ENCODE data around the gene DUS3L. TPM values are rescaled to one million over a fixed set of nuclear protein-coding genes. Genes with fewer than 3 reads are reported as not detected.
A peak's percentile ranks its signal among the peaks of the same experiment; 100 is the strongest.

DUS3L gene
- total and polyA plus RNA-seq, 2 of the 8 experiments (the other 6 are each of a cell fraction or from before 2014, with no cell fraction given): 37.6 to 39.1 TPM

DNA sequence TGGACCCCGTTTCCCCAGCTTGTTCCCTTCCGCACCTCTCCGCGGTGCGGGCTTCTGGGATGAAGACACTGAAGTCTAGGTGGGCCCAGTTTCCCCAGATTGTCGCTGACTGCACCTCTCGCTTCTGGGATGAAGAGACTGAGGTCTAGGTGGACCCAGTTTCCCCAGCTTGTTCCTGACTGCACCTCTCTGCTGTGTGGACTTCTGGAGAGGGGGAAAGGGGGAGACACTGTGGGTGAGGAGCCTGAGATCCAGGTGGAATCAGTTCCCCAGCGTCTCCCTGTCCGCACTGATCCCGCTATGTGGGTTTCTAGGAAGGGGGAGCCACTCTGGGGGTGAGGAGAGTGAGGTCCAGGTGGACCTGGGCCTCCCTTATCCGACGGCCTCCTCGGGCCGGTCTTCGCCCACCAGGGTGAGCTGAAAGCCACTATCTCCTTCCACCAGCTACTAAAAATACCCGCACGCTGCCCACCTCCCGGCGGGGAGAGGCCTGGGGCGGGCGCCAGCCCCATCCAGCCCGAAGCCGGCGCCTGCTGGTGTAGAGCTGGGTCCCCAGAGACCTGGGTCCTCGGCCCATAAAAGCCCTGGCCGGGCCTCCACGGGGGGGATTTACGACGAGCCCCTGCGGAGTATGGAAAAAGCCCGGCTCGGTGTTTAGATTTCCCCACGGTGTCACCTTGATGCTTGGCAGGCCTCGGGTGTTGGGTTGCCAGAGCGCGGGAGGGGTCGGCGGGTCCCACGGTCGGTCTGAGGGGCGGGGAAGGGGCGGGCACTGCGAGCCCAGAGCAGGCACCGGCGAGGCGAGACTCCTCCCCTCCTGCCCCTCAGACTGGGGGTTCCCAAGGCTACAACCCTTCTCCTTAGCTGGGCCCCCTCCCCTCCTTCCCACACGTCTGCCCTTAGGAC is 38.0 kb upstream of the DUS3L start:
- Histone ChIP-seq H3K18ac (ENCODE audit: extremely low read depth, low read length) (peak overlapping the region; percentile 60; the same call in 1 of the 2 replicates), H3K27ac (ENCODE audit: low read depth, low read length) (peak overlapping the region; percentile 88), H3K79me1 (ENCODE audit: low read depth, low read length) (no peaks in the 10 kb centered on the region), H4K20me1 (replicated peaks in 1 of 2; ENCODE audit: control insufficient read depth in 1 of 2, insufficient read depth in 2 of 2, low read length in 2 of 2) (peaks cover 0 to 2% of the 10 kb centered on the region in 2 experiments), H3K4me2 (ENCODE audit: insufficient read depth in 1 of 2, low read depth in 2 of 2, low read length in 2 of 2) (peak overlapping the region; percentile 92 to 99), H2BK120ac (replicated peaks; ENCODE audit: low read depth, low read length) (no peak overlapping the region), H2AK5ac (ENCODE audit: low read depth, low read length) (peak overlapping the region; percentile 93; the same call in 1 of the 2 replicates), H2AFZ (ENCODE audit: low read length) (peak overlapping the region; percentile 3; the same call in 1 of the 2 replicates), H3K4me3 (ENCODE audit: extremely low read depth in 1 of 4, insufficient read depth in 2 of 4, low read depth in 3 of 4, low read length in 4 of 4) (peak overlapping the region; percentile 72 to 89 (median 76)), H2BK20ac (ENCODE audit: low read length) (no peak overlapping the region), H4K5ac (ENCODE audit: insufficient read length, low read depth, low read length) (peak overlapping the region; percentile 88), H3K27me3 (replicated peaks in 1 of 4; ENCODE audit: control insufficient read depth in 3 of 4, extremely low read depth in 1 of 4, insufficient read depth in 3 of 4, low read length in 3 of 4) (no peaks in the 10 kb centered on the region; a peak in 1 of 7 replicates), H2BK15ac (ENCODE audit: low read length) (no peak overlapping the region; the same call in 1 of the 2 replicates), H3K56ac (replicated peaks; ENCODE audit: insufficient read length, low read depth, low read length) (peak overlapping the region; percentile 83), H3K23ac (ENCODE audit: insufficient read length) (no peak overlapping the region), H3K23me2 (ENCODE audit: low read depth, low read length) (peaks cover 12% of the 10 kb centered on the region; the same call in 1 of the 2 replicates), H2BK5ac (ENCODE audit: low read depth, low read length) (peak overlapping the region; percentile 91; the same call in 1 of the 2 replicates), H2BK12ac (ENCODE audit: low read depth, low read length) (no peak overlapping the region), H4K8ac (ENCODE audit: extremely low read depth, insufficient read depth, low read length) (peak overlapping the region; percentile 97), H3K4me1 (replicated peaks in 1 of 4; ENCODE audit: control insufficient read depth in 3 of 4, insufficient read depth in 4 of 4, low read length in 3 of 4) (peaks cover 0 to 8% (median 6%) of the 10 kb centered on the region in 4 experiments; a peak in 6 of 7 replicates), H3K4ac (replicated peaks; ENCODE audit: insufficient read length, low read depth, low read length) (peak overlapping the region; percentile 88), H3K79me2 (ENCODE audit: control insufficient read depth in 1 of 2, insufficient read depth in 2 of 2, low read length in 2 of 2) (no peaks in the 10 kb centered on the region), H4K91ac (replicated peaks; ENCODE audit: insufficient read length, low read length) (peak overlapping the region; percentile 83), H3K14ac (ENCODE audit: insufficient read length) (no peak overlapping the region), H3K9me3 (ENCODE audit: insufficient read depth in 2 of 2, low read depth in 1 of 2, low read length in 1 of 2) (no peaks in the 10 kb centered on the region), H3K36me3 (ENCODE audit: control insufficient read depth in 2 of 4, insufficient read depth in 4 of 4, low read length in 3 of 4) (no peaks in the 10 kb centered on the region), H3K9ac (replicated peaks in 1 of 4; ENCODE audit: extremely low read depth in 1 of 4, low read depth in 3 of 4, low read length in 3 of 4) (peak overlapping the region; percentile 45 to 94 (median 92))
- FAIRE-seq: no peak
- peak in 1 of 2 experiments; percentile 70 for DNase-seq (ENCODE audit: low read depth in 1 of 2, low spot score in 2 of 2)
- POLR2A ChIA-PET (ENCODE audit: partially characterized antibody): interaction anchor here (0.6 to 5.9 kb wide), 47 partner anchors 9 to 1101 kb away, joined by 3 to 43 read pairs (median 5); partner anchors contain the start of genes FUT3, NDUFA11, NRTN and PRR22
- TF ChIP-seq SIRT6 (IDR thresholded peaks at IDR 0.05; ENCODE audit: low read length) (no peak), KDM4A (IDR thresholded peaks at IDR 0.05; ENCODE audit: low read depth, low read length, severe bottlenecking) (peak; percentile 1), RAD21 (IDR thresholded peaks at IDR 0.05 in 1 of 2, conservative IDR thresholded peaks at IDR 0.05 in 1 of 2; ENCODE audit: low read depth in 2 of 2, low read length in 2 of 2) (no peak), HDAC2 (IDR thresholded peaks at IDR 0.05; ENCODE audit: borderline replicate concordance in 1 of 2, low read depth in 2 of 2, low read length in 2 of 2) (peak in 1 of 2 experiments; percentile 52; a peak in 1 of 4 replicates)
- CTCF ChIA-PET (ENCODE audit: partially characterized antibody): interaction anchor here (0.6 to 7.8 kb wide), 11 partner anchors 11 to 114 kb away, joined by 3 to 58 read pairs (median 5); partner anchors contain the start of genes FUT6, NDUFA11, NRTN and VMAC
- 9% methylated on average over 31 of the region's 47 CpGs; no CpG with 5 or more reads in 1 of the 2 experiments for WGBS, 2 experiments (ENCODE audit: extremely low coverage in 1 of 2, insufficient coverage in 1 of 2, insufficient read length in 1 of 2, insufficient replicate concordance in 2 of 2, low coverage in 1 of 2, low lambda C conversion rate in 2 of 2, missing lambda C conversion rate in 1 of 2)
